Measurements from ENCODE around the gene MYPN.

Gene MYPN

DNA sequence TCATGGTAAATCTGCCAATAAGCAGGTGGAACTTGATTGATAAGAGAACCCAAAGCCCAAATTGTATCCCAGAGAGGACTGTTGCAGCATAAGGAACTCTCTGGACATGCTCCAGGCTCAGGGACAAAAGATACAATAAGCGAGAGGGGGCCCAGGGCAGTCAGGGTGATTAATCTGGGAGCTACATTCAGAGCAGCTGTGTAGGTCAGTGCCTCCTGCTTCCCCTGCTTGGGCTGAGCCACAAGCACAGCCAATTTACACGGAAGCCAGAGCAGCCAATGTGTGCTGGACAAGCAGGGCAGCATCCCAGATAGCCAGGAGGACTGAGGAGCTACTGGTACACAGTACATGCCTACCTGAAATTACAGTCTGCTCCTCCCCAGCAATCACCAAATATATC, 24.2 kb downstream of the MYPN start:
- TF ChIP-seq ZNF274 (IDR thresholded peaks at IDR 0.05; ENCODE audit: low read depth, low read length): no peak
- no peak overlapping the region for H3K4me3 ChIP-seq (ENCODE audit: low read length)

DNA sequence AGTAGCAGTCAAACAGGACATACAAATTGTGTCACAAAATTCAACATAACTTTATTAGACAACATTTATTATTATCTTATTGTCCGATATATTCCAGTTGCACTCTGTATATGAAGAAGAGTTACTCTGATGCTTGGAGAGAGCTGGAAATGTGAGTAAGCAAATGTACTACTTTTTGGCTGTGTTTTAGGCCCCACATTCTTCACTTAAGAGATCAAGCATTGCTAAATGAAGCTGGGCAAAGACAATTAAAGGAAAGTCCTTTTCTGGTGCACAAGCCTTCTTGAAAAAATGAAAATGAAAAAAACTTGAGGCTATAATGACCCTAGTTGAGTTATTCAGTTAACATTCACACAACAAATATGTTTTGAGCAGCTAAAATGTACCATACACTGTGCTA, 26.1 kb downstream of the MYPN start:
- no peak overlapping the region for H3K4me3 ChIP-seq (ENCODE audit: low read length)
- no peak for TF ChIP-seq ZNF274 (IDR thresholded peaks at IDR 0.05; ENCODE audit: low read depth, low read length)

DNA sequence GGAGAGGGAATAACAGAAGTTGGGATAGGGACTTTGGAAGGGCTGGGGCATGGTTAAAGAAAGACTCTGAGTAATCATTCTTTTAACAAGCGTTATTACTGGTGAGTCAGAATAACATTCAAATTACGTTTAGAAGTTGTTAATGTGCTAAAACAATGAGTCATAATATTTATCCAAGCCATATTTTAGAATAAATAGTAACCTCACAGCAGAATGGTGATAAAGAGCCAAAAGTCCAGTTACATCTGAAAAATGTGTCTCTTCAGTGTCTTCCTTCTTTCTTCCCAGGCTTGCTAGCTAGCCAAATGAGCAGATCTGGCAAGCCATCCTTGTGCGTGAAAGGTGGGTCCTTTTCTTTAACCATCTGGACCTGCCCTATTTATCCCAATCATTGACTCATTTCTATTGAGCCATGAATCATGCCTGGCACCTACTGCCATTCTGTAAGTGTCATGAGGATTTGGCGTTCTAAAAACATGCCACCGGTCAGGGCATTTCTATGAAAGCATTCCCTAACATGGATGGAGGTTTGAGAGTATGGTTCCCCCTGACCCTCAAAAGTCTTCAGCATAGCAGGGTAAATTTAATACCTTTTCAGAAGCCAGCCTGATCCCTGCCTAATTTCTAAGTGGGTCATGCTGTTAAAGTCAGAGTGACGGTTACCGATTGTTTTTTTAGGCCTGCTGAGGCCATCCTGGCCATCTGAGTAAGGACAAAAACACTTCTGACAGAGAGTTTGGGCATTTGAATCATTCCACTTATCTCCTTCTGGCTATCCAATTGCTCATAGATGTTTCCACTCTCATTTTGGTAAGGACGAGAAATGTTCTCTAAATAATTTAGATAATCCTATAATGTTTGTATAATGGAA, 26.9 kb downstream of the MYPN start:
- no peak overlapping the region for H3K4me3 ChIP-seq (ENCODE audit: low read length)

DNA sequence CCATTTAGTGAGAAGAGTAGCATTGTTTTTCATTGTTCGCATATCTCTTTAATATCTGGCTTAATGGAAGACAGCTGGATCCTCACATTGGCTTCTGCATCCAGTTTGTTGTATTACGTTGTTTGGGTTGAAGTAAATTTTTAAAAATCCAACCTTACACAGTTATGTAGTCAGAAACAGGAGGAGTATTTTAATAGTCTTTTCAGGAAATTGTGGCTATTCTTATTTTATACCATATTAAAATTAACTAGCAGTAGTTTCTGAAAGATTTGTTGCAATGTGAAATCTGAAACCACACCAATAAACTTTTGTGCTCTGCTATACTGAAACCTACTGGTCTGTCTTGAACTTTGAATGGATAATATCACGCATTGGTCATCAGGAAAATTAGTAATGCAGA, 27.9 kb downstream of the MYPN start:
- TF ChIP-seq ZNF274 (IDR thresholded peaks at IDR 0.05; ENCODE audit: low read depth, low read length): no peak
- no peak overlapping the region for H3K4me3 ChIP-seq (ENCODE audit: low read length)

More for the DNA sequence above, 26.9 kb downstream of the MYPN start:
- no peak for TF ChIP-seq ZNF274 (IDR thresholded peaks at IDR 0.05; ENCODE audit: low read depth, low read length)

DNA sequence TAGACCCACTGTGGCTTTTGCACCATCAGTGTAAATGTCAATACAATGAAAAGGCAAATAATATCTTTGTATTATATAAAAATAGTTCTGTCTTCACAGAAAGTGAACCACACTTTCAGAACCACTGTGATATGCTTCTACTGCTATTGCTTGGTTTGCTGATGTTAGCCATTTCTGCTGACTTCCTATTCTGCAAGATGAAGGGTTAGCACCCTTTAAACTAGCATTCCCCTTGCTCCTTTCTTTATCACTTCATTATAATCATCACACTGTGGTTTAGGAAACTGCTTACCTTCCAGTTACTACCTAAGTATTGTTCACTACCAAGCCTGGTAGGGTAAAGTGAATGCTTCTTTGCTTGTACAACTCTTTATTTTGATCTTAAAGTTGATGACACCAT, 29.2 kb downstream of the MYPN start:
- TF ChIP-seq ZNF274 (IDR thresholded peaks at IDR 0.05; ENCODE audit: low read depth, low read length): no peak
- H3K4me3 ChIP-seq (ENCODE audit: low read length): no peak overlapping the region

DNA sequence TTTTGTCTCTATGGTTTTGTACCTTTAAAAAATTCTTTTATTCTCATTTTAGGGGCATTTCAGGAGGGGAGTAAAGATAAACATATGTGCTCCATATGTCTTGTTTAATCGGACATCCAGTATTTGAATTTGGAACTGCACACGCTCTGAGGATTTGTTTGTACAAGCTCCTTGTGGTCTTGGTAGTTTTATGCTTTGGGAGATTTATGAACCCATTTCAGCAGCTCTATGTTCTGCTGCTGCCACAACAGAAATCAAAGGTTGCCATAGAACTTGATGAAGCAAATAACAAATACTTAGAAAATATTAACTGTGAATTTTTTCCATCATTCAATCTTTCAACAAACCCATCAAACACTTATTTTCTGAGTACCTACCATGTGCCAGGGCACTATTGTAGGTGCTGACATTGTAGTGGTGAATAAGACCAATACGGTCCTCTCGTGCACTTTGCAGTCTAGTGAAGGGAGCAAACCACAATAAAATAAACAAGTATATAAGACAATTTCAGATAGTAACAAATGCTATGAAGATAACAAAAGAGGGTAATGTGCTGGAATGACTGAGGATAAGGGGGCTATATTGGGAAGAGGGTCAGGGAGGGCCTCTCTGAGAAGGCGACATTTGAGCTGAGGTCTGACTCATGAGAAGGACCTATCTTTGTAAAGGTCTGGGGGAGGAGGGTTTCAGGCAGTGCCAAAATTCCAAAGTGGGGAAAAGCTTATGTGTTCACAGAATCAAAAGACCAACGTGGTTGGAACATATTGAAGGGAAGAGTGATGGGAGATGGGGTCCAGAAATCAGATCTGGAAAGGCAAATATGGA, 30.4 kb downstream of the MYPN start:
- no peak overlapping the region for H3K4me3 ChIP-seq (ENCODE audit: low read length)
- TF ChIP-seq ZNF274 (IDR thresholded peaks at IDR 0.05; ENCODE audit: low read depth, low read length): no peak

DNA sequence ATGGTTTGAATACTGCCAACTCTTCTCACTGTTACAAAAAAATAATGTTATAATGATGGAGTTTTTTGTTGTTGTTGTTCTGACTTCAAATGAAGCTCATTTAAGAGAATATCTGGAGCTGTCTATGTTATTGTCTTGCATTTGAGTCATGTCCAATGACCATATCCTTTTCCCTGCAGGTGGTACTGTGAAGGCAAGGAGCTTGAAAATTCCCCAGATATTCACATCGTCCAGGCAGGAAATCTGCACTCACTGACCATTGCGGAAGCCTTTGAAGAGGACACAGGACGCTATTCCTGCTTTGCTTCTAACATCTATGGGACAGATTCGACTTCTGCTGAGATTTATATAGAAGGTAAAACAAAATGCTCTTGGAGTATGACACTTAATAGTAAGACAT, 33.5 kb downstream of the MYPN start:
- no peak for TF ChIP-seq ZNF274 (IDR thresholded peaks at IDR 0.05; ENCODE audit: low read depth, low read length)
- H3K4me3 ChIP-seq (ENCODE audit: low read length): no peak overlapping the region

DNA sequence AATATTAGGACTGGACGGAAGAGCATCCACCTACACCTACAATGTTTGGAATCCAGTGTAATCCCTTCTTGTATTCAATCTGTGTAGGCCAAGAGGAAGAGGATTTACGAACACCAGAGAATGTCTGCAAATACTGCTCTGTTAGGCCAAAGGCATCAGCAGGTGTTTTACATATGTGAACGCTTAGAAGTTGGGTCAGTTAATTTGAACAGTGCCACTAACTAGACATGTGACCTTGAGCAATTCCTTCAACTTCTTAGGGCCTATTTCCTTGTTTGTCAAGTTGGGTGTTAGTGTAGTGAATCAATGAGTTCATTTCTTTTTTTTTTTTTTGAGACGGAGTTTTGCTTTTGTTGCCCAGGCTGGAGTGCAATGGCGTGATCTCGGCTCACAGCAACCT, 35.4 kb downstream of the MYPN start:
- no peak overlapping the region for H3K4me3 ChIP-seq (ENCODE audit: low read length)
- TF ChIP-seq ZNF274 (IDR thresholded peaks at IDR 0.05; ENCODE audit: low read depth, low read length): no peak

DNA sequence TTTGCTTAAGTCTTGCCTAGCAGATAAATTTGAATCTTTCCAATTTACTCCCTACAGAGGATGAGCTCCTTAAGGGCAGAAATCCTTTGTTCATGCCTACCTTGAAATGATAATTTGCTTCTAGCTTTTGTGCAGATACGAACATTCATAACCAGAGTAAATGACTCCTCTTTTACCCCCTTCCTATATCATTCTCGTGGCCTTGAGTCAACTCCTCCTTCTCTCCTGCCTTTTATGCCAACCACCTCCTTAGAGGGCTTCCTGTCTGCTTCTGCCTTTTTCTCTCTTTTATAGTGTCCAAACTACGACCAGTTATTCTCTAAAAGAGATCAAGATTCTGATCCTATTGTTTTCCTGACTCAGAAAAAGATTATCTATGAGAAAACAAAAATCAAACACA, 36.4 kb downstream of the MYPN start:
- no peak for TF ChIP-seq ZNF274 (IDR thresholded peaks at IDR 0.05; ENCODE audit: low read depth, low read length)
- no peak overlapping the region for H3K4me3 ChIP-seq (ENCODE audit: low read length)

DNA sequence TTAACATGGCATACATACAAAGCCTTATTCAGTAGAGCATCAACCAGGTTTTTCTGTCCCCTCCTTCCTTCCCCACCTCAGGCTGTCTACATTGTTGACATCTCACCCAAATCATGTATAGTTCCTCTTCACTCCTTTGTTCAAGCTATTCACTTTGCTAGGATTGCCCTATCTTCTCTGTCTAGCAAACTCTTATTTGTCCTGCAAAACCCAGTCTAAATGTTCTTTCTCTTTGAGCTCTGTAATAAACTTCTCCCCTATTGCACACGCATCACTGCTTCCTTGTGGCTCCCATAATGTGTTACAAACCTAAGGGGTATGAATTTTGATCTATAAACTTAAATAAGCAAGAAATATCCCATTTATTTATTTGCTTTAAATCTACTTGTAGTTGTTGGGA, 36.8 kb downstream of the MYPN start:
- TF ChIP-seq ZNF274 (IDR thresholded peaks at IDR 0.05; ENCODE audit: low read depth, low read length): no peak
- H3K4me3 ChIP-seq (ENCODE audit: low read length): no peak overlapping the region

DNA sequence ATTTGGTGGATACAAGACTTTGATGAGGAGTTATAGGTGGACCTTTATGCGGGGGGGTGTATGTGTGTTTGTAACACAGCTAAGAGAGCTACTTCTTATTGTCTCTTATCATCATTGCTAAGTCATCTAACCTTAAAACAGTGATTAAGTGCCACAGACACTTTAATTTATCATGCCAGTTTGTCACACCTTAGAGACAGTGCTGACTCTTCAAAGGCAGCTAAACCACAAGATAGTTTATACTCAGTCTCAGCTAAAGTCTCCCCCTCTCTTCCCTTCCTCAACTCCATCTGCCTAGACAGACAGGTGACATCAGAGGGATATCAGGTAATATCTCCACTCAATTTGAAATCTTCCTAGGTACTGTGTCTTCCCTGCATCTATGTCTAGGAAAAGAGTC, 42.2 kb downstream of the MYPN start:
- H3K4me3 ChIP-seq (ENCODE audit: low read length): no peak overlapping the region
- TF ChIP-seq ZNF274 (IDR thresholded peaks at IDR 0.05; ENCODE audit: low read depth, low read length): no peak

DNA sequence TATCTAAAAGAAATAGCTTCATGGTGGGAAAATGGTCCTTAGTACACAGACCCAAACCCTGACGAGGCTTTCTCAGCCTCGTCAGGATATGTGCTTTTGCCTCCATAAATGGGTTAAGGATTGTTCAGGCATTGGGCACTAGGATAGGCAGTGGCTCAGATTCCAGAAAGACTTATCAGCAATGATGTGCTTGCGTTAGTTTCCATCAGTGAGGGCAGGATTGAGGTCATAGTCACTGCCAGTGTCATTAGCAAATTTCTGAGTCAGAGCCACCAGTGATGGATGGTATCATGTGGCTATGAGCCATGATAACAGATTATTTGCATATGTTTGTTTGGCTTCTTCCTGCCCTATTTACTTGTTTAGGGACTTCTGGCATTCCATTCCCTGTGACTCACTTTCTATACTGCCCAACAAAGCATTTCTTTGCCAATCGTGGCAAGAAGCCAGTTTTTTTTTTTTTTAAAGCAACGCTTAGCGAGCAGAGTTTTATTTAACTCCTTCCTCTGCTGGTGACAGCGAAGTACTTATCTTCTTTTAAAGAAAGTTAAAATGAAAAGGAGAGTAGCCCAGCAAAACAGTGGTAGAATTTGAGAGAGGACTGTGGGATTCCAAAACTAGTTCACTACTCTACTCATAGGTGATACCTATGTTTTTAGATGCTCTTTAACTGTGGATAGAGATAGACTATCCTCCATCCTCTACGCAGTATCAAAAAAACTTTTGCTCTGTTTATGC, 44.4 kb downstream of the MYPN start:
- no peak overlapping the region for H3K4me3 ChIP-seq (ENCODE audit: low read length)
- no peak for TF ChIP-seq ZNF274 (IDR thresholded peaks at IDR 0.05; ENCODE audit: low read depth, low read length)

DNA sequence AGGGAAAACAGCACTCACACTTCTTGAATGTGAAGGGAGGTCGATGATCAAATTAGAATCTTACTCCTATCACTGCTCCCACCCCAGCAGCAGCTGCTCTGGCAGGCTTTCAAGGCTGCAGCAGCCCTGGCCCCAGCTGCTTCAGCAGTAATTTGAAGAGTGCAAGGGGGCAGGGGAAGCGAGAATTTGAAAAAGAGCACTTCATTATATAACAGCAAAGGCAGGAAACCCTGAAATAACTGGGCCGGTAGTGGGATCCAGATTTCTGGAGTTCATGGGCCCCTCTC, 44.9 kb downstream of the MYPN start:
- no peak overlapping the region for H3K4me3 ChIP-seq (ENCODE audit: low read length)
- TF ChIP-seq ZNF274 (IDR thresholded peaks at IDR 0.05; ENCODE audit: low read depth, low read length): no peak

DNA sequence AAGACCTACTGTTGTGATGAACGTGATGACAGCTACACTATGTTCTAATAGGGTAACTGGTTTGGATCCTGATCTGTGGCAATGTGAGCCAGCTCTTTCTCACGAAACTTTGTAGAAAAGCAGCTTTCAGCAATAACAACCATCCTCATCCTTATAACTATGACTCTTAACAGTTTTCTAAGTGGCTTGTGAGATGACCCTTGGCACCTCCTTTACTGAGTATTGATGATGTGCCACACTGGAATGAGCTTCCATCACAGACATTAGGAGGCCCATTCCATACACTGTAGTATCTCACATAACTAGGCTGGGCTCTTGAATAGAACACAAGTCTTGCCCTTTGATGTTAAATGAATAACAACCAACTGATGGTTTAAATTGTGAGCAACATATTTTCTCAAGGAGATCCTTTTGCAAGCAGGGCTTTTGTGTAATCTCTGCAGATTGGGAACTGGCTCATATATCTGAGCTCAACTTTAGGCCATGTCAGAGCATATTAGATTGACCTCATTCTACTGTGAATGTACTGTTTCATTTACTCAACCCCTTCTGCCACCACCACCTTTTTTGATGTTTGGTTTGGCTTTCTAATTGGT, 46.4 kb downstream of the MYPN start:
- TF ChIP-seq ZNF274 (IDR thresholded peaks at IDR 0.05; ENCODE audit: low read depth, low read length): no peak
- no peak overlapping the region for H3K4me3 ChIP-seq (ENCODE audit: low read length)

All from GM08714 (cell line).